HG03520 (cell line): Measurements from ENCODE around the gene FOXP2.

Experiments
- ATAC-seq: cut with Tn5 transposase; IDR thresholded peaks from one replicate; pipeline ENCODE4 v1.9.1; 2021; ENCODE audit warnings: mild to moderate bottlenecking, moderate library complexity; ENCODE audit not compliant: unreplicated experiment

Gene FOXP2

GRCh38 chr7:114708646-114709045 lies 294.0 kb downstream of the FOXP2 start:
- no peak for ATAC-seq

- no peak for ATAC-seq
Measured at GRCh38 chr7:114710499-114710898, 295.9 kb downstream of the FOXP2 start.

- no peak for ATAC-seq
Measured at GRCh38 chr7:114711241-114711640, 296.6 kb downstream of the FOXP2 start.

- ATAC-seq, result no peak
Measured at GRCh38 chr7:114715907-114716306, 301.3 kb downstream of the FOXP2 start.

- ATAC-seq, result peak; percentile 81
Measured at GRCh38 chr7:114718861-114719260, 304.2 kb downstream of the FOXP2 start.

GRCh38 chr7:114720725-114721124 lies 306.1 kb downstream of the FOXP2 start:
- ATAC-seq, result no peak

- no peak for ATAC-seq
Measured at GRCh38 chr7:114722562-114722961, 307.9 kb downstream of the FOXP2 start.

- ATAC-seq, result no peak
Measured at GRCh38 chr7:114723308-114723707, 308.7 kb downstream of the FOXP2 start.

GRCh38 chr7:114740095-114740494 lies 325.5 kb downstream of the FOXP2 start:
- no peak for ATAC-seq

- no peak for ATAC-seq
Measured at GRCh38 chr7:114740941-114741340, 326.3 kb downstream of the FOXP2 start.

GRCh38 chr7:114741911-114742310 lies 327.3 kb downstream of the FOXP2 start:
- ATAC-seq, result no peak
